Measurements from ENCODE around the gene ACAD11. TPM values are rescaled to one million over a fixed set of nuclear protein-coding genes. Genes with fewer than 3 reads are reported as not detected.
"Not testable (repeated sequence)": the region's sequence is repeated elsewhere in the genome, so short reads cannot be mapped to it uniquely, and the experiment has no call there.

Gene ACAD11
- total RNA-seq, 1 experiment from 2014 or later: 25.0 TPM

DNA sequence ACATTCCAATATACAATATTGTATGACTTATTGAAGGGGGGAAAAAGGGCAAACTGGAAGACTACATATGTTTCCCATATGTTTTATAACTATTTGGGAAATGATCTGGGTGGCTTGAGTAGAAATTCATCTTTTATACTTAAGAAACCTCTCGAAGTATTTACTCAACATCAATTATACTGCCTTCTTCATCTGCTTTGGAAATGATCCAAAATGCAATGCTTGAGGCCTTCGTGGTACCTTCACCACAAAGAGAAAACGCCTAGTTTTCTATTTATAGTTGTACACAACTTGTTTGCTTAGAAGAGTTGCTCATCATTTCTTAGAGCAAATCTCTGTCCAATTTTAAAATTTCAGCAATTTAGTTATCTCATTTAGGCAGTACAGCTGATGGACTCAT lies 43.7 kb downstream of the ACAD11 start:
- Histone ChIP-seq H4K20me1 (ENCODE audit: insufficient read depth, low read depth, low read length) (no peaks in the 10 kb centered on the region), H3K79me2 (ENCODE audit: low read length) (no peaks in the 10 kb centered on the region), H3K27ac (ENCODE audit: low read length) (no peak overlapping the region), H2AFZ (ENCODE audit: low read length) (no peak overlapping the region), H3K4me2 (ENCODE audit: low read depth, low read length, poor library complexity, severe bottlenecking) (no peak overlapping the region), H3K36me3 (ENCODE audit: insufficient read depth, low read length) (no peaks in the 10 kb centered on the region; the same call in 1 of the 2 replicates), H3K27me3 (ENCODE audit: low read length) (no peaks in the 10 kb centered on the region), H3K9me2 (replicated peaks; ENCODE audit: insufficient read depth, low read length) (no peaks in the 10 kb centered on the region), H3K9ac (ENCODE audit: low read length) (no peak overlapping the region), H3K4me3 (ENCODE audit: low read length) (no peak overlapping the region), H3K4me1 (ENCODE audit: low read length) (no peaks in the 10 kb centered on the region), H3K9me3 (ENCODE audit: low read length) (no peaks in the 10 kb centered on the region)
- DNase-seq: no peak

DNA sequence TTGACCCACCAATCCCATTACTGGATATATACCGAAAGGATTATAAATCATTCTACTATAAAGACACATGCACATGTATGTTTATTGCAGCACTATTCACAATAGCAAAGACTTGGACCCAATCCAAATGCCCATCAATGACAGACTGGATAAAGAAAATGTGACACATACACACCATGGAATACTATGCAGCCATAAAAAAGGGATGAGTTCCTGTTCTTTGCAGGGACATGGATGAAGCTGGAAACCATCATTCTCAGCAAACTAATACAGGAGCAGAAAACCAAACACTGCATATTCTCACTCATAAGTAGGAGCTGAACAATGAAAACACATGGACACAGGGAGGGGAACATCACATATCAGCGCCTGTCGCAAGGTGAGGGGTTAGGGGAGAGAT lies 44.3 kb downstream of the ACAD11 start:
- H3K4me1 ChIP-seq (ENCODE audit: low read length); H3K27ac ChIP-seq (ENCODE audit: low read length); H3K79me2 ChIP-seq (ENCODE audit: low read length); H3K9ac ChIP-seq (ENCODE audit: low read length); H3K9me3 ChIP-seq (ENCODE audit: low read length); H3K36me3 ChIP-seq (ENCODE audit: insufficient read depth, low read length); H2AFZ ChIP-seq (ENCODE audit: low read length); H4K20me1 ChIP-seq (ENCODE audit: insufficient read depth, low read depth, low read length); H3K4me2 ChIP-seq (ENCODE audit: low read depth, low read length, poor library complexity, severe bottlenecking); H3K27me3 ChIP-seq (ENCODE audit: low read length); H3K4me3 ChIP-seq (ENCODE audit: low read length); H3K9me2 ChIP-seq (replicated peaks; ENCODE audit: insufficient read depth, low read length); DNase-seq: not testable (repeated sequence)

DNA sequence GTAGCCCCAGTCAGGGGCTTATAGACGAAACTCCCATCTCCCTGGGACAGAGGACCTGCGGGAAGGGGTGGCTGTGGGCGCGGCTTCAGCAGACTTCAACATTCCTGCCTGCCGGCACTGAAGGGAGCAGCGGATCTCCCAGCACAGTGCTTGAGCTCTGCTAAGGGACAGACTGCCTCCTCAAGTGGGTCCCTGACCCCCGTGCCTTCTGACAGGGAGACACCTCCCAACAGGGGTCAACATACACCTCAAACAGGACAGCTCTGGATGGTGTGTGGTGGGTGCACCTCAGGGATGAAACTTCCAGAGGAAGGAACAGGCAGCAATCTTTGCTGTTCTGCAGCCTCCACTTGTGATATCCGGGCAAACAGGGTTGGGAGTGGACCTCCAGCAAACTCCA lies 53.0 kb downstream of the ACAD11 start:
- not testable (repeated sequence) for H3K4me1 ChIP-seq (ENCODE audit: low read length); H3K27me3 ChIP-seq (ENCODE audit: low read length); H3K79me2 ChIP-seq (ENCODE audit: low read length); H3K9me2 ChIP-seq (replicated peaks; ENCODE audit: insufficient read depth, low read length); H3K9ac ChIP-seq (ENCODE audit: low read length); H3K27ac ChIP-seq (ENCODE audit: low read length); H3K4me3 ChIP-seq (ENCODE audit: low read length); H3K9me3 ChIP-seq (ENCODE audit: low read length); H3K36me3 ChIP-seq (ENCODE audit: insufficient read depth, low read length); DNase-seq; H2AFZ ChIP-seq (ENCODE audit: low read length); H3K4me2 ChIP-seq (ENCODE audit: low read depth, low read length, poor library complexity, severe bottlenecking); H4K20me1 ChIP-seq (ENCODE audit: insufficient read depth, low read depth, low read length)

DNA sequence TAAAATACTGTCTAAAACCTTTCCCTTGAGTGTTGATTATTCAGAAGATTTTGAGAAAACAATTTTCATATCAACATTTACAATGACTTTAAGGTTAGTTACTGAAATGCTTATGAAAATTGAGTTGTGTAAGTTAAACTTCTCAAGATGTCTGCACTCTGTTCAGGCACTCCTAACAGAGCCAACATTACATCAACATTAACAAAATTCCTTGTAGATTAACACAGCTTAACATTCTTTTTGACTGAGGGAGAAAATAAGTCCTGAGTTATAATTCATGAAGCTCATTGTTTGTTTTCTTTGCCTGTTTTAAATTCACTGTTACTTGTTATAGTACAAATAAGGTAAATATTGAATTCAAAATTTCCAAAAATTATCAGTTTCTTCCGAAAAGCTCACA lies 53.5 kb downstream of the ACAD11 start:
- Histone ChIP-seq H3K4me3 (ENCODE audit: low read length) (no peak overlapping the region), H3K27me3 (ENCODE audit: low read length) (no peaks in the 10 kb centered on the region), H3K9ac (ENCODE audit: low read length) (no peak overlapping the region), H3K27ac (ENCODE audit: low read length) (no peak overlapping the region), H3K9me2 (replicated peaks; ENCODE audit: insufficient read depth, low read length) (no peaks in the 10 kb centered on the region), H3K4me2 (ENCODE audit: low read depth, low read length, poor library complexity, severe bottlenecking) (no peak overlapping the region), H2AFZ (ENCODE audit: low read length) (no peak overlapping the region), H3K4me1 (ENCODE audit: low read length) (no peaks in the 10 kb centered on the region), H3K9me3 (ENCODE audit: low read length) (no peaks in the 10 kb centered on the region), H4K20me1 (ENCODE audit: insufficient read depth, low read depth, low read length) (no peaks in the 10 kb centered on the region), H3K36me3 (ENCODE audit: insufficient read depth, low read length) (peaks cover 3% of the 10 kb centered on the region; the same call in 1 of the 2 replicates), H3K79me2 (ENCODE audit: low read length) (no peaks in the 10 kb centered on the region)
- no peak for DNase-seq

DNA sequence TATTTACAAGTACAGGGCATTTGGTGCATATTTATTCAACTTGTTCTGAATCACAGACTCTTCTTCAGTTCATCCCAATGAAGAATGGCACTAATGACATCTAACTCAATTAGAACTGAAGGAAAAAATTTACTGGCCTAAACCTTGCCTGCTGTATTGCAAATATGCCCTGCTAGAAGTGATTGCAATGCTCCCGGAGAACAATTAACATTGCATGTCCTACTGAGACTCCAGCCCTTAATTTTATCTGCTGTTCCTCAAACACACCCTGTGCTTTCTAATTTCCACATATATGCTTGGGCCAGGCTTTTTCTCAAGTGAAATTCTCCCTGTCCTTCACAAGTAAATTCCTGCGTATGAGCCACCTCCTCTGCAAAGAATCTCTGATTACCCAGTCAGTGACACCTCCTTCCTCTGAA lies 54.2 kb downstream of the ACAD11 start:
- H4K20me1 ChIP-seq (ENCODE audit: insufficient read depth, low read depth, low read length): no peaks in the 10 kb centered on the region
- H3K4me2 ChIP-seq (ENCODE audit: low read depth, low read length, poor library complexity, severe bottlenecking): no peak overlapping the region
- no peak overlapping the region for H2AFZ ChIP-seq (ENCODE audit: low read length)
- H3K79me2 ChIP-seq (ENCODE audit: low read length): no peaks in the 10 kb centered on the region
- no peak overlapping the region for H3K27ac ChIP-seq (ENCODE audit: low read length)
- no peak overlapping the region for H3K4me3 ChIP-seq (ENCODE audit: low read length)
- H3K9ac ChIP-seq (ENCODE audit: low read length): no peak overlapping the region
- no peaks in the 10 kb centered on the region for H3K27me3 ChIP-seq (ENCODE audit: low read length)
- no peak for DNase-seq
- no peaks in the 10 kb centered on the region for H3K4me1 ChIP-seq (ENCODE audit: low read length)
- H3K9me2 ChIP-seq (replicated peaks; ENCODE audit: insufficient read depth, low read length): no peaks in the 10 kb centered on the region
- peaks cover 3% of the 10 kb centered on the region; the same call in 1 of the 2 replicates for H3K36me3 ChIP-seq (ENCODE audit: insufficient read depth, low read length)
- H3K9me3 ChIP-seq (ENCODE audit: low read length): no peaks in the 10 kb centered on the region

DNA sequence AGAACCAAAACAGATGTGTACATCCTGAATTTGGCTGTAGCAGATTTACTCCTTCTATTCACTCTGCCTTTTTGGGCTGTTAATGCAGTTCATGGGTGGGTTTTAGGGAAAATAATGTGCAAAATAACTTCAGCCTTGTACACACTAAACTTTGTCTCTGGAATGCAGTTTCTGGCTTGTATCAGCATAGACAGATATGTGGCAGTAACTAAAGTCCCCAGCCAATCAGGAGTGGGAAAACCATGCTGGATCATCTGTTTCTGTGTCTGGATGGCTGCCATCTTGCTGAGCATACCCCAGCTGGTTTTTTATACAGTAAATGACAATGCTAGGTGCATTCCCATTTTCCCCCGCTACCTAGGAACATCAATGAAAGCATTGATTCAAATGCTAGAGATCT lies 59.0 kb downstream of the ACAD11 start:
- not testable (repeated sequence) for H2AFZ ChIP-seq (ENCODE audit: low read length); H3K4me3 ChIP-seq (ENCODE audit: low read length)
- H3K4me1 ChIP-seq (ENCODE audit: low read length): peaks cover 32% of the 10 kb centered on the region

DNA sequence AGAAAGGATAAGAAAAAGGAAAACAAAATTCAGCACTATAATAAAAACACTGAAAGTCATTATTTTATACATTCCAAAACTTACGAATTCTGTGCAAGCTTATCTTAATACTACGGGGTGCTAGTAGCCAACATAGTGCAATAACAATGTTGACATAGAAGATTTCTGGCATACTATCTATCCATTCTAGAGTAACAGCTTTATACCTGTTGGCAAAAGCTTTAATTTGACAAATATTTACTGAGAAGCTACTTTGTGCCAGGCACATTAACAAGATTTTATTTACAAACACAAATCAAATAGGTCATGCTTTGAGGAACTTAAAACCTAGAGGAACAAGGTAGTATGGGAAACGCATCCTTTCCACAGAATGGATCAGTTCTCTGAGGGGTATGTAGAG lies 61.4 kb downstream of the ACAD11 start:
- H3K4me3 ChIP-seq (ENCODE audit: low read length): peak overlapping the region; percentile 60
- peaks cover 10% of the 10 kb centered on the region for H3K79me2 ChIP-seq (ENCODE audit: low read length)
- H3K27ac ChIP-seq (ENCODE audit: low read length): peak overlapping the region; percentile 73
- no peaks in the 10 kb centered on the region for H3K27me3 ChIP-seq (ENCODE audit: low read length)
- no peaks in the 10 kb centered on the region for H4K20me1 ChIP-seq (ENCODE audit: insufficient read depth, low read depth, low read length)
- no peaks in the 10 kb centered on the region for H3K9me2 ChIP-seq (replicated peaks; ENCODE audit: insufficient read depth, low read length)
- H3K36me3 ChIP-seq (ENCODE audit: insufficient read depth, low read length): peaks cover 6% of the 10 kb centered on the region
- 0 out of 2 replicates have a peak overlapping the region, but pooled peaks have one; percentile 1 for H2AFZ ChIP-seq (ENCODE audit: low read length)
- H3K4me2 ChIP-seq (ENCODE audit: low read depth, low read length, poor library complexity, severe bottlenecking): peak overlapping the region; percentile 62
- peak overlapping the region; percentile 61 for H3K9ac ChIP-seq (ENCODE audit: low read length)
- DNase-seq: no peak
- H3K4me1 ChIP-seq (ENCODE audit: low read length): peaks cover 56% of the 10 kb centered on the region
- no peaks in the 10 kb centered on the region for H3K9me3 ChIP-seq (ENCODE audit: low read length)

More for the DNA sequence above, 59.0 kb downstream of the ACAD11 start:
- not testable (repeated sequence) for H3K9ac ChIP-seq (ENCODE audit: low read length); H4K20me1 ChIP-seq (ENCODE audit: insufficient read depth, low read depth, low read length); H3K9me3 ChIP-seq (ENCODE audit: low read length); H3K27ac ChIP-seq (ENCODE audit: low read length); DNase-seq; H3K4me2 ChIP-seq (ENCODE audit: low read depth, low read length, poor library complexity, severe bottlenecking); H3K27me3 ChIP-seq (ENCODE audit: low read length); H3K9me2 ChIP-seq (replicated peaks; ENCODE audit: insufficient read depth, low read length); H3K36me3 ChIP-seq (ENCODE audit: insufficient read depth, low read length)
- H3K79me2 ChIP-seq (ENCODE audit: low read length): peaks cover 10% of the 10 kb centered on the region

DNA sequence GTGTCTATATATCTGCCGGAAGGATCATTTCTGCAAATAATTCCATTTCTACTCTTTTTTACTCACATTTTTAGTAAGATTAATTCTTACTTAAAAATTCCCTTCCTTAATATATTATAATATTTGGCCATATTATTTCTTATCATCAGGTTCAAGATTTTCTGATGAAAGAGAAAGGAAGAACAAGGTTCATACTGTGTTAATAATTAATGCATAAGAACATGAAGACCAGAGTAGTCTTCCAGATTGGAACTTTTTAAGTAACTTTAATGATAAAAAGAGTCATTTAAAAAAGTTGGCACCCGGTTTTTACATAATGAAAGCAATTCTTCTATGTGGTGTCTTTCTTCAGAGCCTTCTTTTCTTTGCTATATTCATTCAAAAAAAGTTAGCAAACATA lies 61.9 kb downstream of the ACAD11 start:
- Histone ChIP-seq H3K4me3 (ENCODE audit: low read length) (peak overlapping the region; percentile 60), H3K79me2 (ENCODE audit: low read length) (peaks cover 10% of the 10 kb centered on the region), H3K9me2 (replicated peaks; ENCODE audit: insufficient read depth, low read length) (no peaks in the 10 kb centered on the region), H3K36me3 (ENCODE audit: insufficient read depth, low read length) (peaks cover 6% of the 10 kb centered on the region), H2AFZ (ENCODE audit: low read length) (0 out of 2 replicates have a peak overlapping the region, but pooled peaks have one; percentile 4), H3K4me2 (ENCODE audit: low read depth, low read length, poor library complexity, severe bottlenecking) (peak overlapping the region; percentile 62), H3K27me3 (ENCODE audit: low read length) (no peaks in the 10 kb centered on the region), H3K9ac (ENCODE audit: low read length) (peak overlapping the region; percentile 61), H3K4me1 (ENCODE audit: low read length) (peaks cover 57% of the 10 kb centered on the region), H3K27ac (ENCODE audit: low read length) (peak overlapping the region; percentile 73), H3K9me3 (ENCODE audit: low read length) (no peaks in the 10 kb centered on the region), H4K20me1 (ENCODE audit: insufficient read depth, low read depth, low read length) (no peaks in the 10 kb centered on the region)
- no peak for DNase-seq
